Mononuclear cell (primary cell): ENCODE results near the gene ZDHHC22. TPM values are rescaled to one million over a fixed set of nuclear protein-coding genes. Genes with fewer than 3 reads are reported as not detected.

Experiments
- H3K27me3 ChIP-seq: 2 replicates; pipeline ENCODE4 v1.6.0; 2011; ENCODE audit warnings: low read length, control low read depth; ENCODE audit not compliant: insufficient read depth
- H3K4me1 ChIP-seq: 2 replicates; pipeline ENCODE4 v1.5.1; 2011; ENCODE audit warnings: mild to moderate bottlenecking, low read length, control low read depth; ENCODE audit not compliant: insufficient read depth
- H3K4me3 ChIP-seq: 2 replicates; pipeline ENCODE4 v1.5.1; 2011; ENCODE audit warnings: mild to moderate bottlenecking, low read length, moderate library complexity
- H3K9me3 ChIP-seq: 2 replicates; pipeline ENCODE4 v1.5.1; 2011; ENCODE audit warnings: low read depth, mild to moderate bottlenecking, control low read depth, low read length
- total RNA-seq: library from RNA; depleted of rRNA; stranded (reverse); fragments of >200 nt; gene quantifications from one replicate; pipeline ENCODE4 v1.2.3, GENCODE V29; 2012

The ZDHHC22 gene
- total RNA-seq, 1 donor, result not detected

DNA sequence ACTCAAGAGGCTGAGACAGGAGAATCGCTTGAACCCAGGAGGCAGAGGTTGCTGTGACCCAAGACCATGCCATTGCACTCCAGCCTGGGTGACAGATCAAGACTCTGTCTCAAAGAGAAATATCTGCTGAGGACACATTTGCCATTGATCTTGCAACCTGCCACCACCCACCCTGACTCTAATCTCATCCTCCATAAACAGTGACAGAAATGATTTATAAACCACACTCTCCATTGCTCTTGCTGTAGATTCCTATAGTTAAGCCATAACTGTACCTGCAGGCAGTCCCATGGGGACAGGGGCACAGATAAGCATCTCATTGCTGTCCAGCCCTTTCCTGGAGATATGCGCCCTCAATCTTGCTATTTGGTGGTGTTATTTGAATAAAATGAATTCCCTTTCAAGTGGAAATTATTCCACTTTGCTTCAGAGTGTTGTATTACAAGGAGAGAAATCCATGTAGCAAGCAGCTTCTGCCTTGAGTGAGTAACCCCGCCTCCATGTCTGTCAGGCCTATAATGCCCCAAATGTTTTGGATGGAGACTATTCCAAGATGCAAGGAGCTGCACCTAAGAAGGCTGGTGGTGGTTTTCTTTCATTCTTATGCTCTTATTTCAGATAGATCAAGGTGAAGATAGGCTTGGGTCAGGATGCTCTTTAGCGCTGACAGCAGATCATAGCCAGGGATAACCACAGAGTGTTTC, 3.0 kb upstream of the ZDHHC22 start:
- Histone ChIP-seq H3K4me1 (peaks cover 5% of the 10 kb centered on the region), H3K27me3 (peaks cover 64% of the 10 kb centered on the region), H3K4me3 (no peak overlapping the region), H3K9me3 (no peaks in the 10 kb centered on the region)

DNA sequence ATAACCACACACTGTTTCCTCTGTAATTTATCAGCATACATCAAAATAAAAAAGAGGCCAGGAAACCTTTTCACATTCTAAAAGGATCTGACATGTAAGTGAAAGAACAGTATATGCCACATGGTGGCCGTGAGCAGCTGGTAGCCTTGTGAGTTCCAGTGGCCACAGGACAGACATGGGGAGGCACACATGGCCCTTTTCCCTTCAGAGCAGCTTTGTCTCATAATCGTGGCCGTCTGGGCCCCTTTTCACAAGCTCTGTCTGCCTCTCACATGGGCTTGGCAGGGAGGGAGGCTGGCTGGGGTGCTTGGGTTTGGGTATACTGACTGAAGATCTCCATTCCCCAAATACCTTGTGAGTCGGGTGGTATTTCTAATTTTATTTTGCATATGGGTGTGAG, 1.5 kb upstream of the ZDHHC22 start:
- H3K4me1 ChIP-seq, result peaks cover 5% of the 10 kb centered on the region
- H3K9me3 ChIP-seq, result no peaks in the 10 kb centered on the region
- no peak overlapping the region for H3K4me3 ChIP-seq
- H3K27me3 ChIP-seq, result peaks cover 78% of the 10 kb centered on the region

DNA sequence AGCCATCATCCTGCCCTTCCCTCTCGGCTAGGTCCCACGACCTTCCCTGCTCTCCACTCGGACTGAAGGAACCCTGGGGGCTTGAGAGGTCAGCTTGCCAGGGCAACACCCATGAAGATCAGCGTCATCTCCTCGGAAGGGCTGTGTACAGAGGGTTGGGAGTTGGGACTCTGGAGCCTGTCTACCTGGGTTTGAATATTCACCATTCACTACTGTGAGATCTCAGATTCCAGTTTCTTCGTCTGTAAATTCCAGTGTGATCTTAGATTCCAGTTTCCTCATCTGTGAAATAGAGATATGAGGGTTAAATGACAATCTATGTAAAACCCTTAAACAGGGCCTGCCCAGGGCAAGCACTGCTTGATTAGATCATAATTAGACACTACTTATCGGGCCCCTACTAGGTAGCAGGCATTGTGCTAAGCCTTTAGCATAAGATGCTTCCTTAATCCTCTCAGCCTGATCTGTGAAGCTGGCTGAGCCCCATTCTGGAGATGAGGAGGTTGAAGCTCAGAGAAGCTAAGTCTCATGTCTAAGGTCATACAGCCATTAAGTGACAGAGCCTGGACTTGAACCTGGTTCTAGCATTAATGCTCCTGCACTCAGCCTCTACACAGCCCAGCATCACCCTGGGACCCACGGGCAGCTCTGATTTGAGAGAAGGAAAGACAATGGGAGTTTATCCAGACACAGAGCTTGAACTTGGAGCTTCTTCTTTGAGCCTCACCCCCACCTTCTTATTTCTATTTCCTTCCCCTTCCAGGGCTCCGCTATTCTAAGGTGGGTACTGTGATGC, 612 bp upstream of the ZDHHC22 start:
- peaks cover 81% of the 10 kb centered on the region for H3K27me3 ChIP-seq
- H3K9me3 ChIP-seq, result no peaks in the 10 kb centered on the region
- H3K4me1 ChIP-seq, result peaks cover 5% of the 10 kb centered on the region
- H3K4me3 ChIP-seq, result no peak overlapping the region

DNA sequence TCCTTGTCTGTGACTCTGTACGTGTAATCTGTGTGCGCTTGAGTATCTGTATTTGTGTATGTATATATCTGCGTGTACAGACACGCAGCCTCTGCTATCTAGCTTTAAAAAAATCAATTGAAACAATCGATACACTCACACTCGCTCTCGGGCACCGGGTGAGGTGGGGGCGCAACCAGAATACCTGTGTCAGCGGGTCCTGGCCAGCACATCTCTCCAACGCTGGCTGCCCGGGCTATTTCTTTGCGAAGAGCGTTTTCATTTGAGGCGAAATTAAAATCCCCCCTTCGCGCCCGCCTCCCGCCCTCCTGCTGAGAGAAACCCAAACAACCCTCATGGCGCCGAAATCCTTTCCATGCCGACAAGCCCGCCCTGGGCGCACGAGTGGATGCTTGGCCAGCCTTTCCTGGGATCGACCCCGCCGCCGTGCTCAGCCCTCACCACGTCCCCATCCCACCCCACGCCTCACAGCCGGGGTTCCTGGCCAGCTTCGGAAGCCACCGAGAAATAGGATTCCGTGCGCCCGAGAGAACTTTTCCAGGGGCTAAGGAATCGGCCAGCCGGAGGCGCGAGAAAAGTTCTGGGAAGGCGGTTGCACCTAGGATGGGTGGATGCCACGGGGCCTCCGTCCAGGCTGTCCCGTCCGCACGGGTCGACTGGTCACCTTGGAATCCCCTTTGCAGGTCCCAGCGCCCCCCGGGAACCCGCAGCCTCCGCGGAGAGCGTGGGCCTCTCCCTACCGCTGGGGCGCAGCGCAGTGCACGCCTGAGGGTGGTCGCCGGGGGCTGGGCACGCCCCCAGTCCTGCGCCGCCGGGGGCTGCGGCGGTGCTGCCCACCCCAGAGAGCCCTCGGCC, 1.0 kb downstream of the ZDHHC22 start:
- Histone ChIP-seq H3K27me3 (peaks cover 75% of the 10 kb centered on the region), H3K4me1 (peaks cover 5% of the 10 kb centered on the region), H3K4me3 (no peak overlapping the region), H3K9me3 (no peaks in the 10 kb centered on the region)

DNA sequence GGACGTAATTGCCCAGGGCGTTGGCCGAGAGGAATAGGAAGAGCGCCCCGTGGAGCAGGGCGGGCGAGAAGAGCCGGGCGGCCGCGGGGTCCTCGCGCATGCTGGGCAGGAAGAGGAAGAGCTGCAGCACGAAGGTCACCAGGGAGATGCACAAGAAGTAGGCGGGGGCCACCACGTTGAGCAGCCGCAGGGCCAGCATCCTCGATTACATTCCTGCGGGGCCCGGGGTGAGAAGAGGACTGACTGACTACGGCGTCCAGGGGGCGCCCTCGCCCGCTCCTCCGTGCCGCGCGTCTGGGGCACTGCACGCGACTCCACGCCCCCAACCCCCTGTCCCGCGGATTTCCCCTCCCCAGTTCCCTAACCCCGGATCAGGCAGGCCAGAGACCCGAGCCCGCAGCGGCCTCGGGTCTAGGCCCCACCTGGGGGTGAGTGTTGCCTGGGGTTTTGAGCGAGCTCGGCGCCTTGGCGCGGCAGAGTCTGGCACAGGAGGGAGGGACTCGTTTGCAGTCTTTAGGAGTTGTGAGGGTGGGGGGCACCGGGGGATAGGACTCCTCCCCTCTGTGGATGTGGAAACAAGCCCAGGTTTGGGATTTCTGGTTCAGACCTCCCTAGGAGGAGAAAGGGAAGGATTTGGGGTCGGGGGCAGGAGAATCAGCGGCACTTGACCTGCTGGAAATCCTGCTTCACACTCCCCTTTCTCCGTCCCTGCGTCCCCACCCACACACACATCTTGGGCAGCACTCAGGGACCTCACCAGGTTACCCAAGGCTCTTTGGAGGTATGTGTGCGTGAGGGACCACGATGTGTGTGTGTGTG, 1.8 kb downstream of the ZDHHC22 start:
- Histone ChIP-seq H3K4me3 (no peak overlapping the region), H3K27me3 (peaks cover 69% of the 10 kb centered on the region), H3K9me3 (no peaks in the 10 kb centered on the region), H3K4me1 (peaks cover 5% of the 10 kb centered on the region)

DNA sequence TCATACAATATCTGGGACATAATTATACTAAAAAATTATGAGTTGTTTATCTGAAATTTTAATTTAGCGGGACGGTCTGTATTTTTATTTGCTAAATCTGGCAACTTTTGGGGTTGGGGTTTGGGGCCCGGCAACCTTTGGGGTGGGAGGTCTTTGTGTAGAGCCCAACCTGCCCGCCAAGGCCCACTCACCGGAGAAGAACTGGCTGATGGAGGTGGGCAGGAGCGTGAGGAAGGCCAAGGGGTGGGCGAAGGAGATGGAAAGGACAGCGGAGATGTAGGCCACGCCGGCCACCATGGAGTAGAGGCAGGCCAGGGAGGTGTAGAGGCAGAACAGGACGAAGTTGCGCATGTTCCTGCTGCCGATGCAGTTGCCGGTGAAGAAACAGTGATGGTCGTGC, 2.6 kb downstream of the ZDHHC22 start:
- peaks cover 5% of the 10 kb centered on the region for H3K4me1 ChIP-seq
- H3K4me3 ChIP-seq, result no peak overlapping the region
- peaks cover 69% of the 10 kb centered on the region for H3K27me3 ChIP-seq
- no peaks in the 10 kb centered on the region for H3K9me3 ChIP-seq

DNA sequence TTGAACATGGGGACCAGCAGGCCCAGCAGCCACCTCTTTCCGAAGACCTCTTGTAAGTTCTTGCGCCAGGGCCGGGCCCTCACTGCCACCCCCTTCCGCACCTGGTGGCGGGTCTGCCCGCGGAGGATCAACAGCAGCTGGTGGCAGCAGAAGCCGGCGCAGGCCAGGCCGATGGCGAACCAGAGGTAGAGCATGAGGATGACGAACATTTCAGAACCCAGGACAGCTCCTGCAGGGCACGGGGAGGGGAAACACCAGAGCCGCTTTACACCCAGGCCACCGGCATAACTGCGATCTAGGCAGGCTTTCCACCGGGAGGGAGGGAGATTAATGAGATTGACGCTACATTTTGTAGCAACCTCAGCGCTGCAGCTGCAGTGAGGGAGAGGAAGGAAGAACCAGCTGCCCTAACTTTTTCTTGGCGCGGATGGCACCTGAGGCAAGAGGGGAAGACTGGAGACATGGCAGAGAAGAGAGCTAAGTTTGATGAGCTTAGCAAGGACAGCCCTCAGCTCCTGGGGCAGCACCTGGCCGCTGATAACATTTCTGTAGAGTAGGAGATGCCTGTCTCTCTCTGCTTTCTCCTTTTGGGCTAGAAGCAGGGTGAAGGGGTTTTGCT, 7.8 kb downstream of the ZDHHC22 start:
- Histone ChIP-seq H3K9me3 (no peaks in the 10 kb centered on the region), H3K4me1 (no peaks in the 10 kb centered on the region), H3K4me3 (no peak overlapping the region), H3K27me3 (peaks cover 30% of the 10 kb centered on the region)

DNA sequence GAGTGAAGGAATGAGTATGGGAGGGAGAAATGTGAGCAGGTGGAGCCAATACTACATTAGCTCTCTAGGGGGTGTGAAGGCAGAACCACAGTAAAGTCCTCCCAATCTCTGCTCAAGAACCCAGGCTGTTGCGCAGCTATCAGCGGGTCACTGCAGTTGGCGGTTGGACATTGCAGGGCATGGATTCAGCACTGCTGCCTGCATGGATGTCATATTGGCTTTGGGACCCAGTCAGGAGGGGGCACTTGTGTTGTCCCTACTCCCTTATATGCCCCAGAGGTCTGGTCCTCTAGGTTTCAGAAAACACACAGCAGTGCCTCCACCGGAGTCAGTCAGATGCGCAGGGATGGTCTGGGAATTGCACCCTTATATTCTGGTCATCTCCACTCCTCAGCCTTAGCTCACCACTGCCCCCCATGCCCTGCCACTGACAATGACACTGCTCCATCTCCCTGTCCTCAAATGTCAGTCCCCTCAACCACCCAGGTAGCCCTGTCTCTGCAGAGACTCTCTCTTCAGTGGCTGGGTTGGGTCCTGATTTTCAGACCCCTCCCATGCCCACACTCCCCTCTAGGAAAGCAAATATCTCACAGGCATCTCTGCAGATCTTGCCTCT, 9.6 kb downstream of the ZDHHC22 start:
- no peaks in the 10 kb centered on the region for H3K4me1 ChIP-seq
- H3K9me3 ChIP-seq, result no peaks in the 10 kb centered on the region
- H3K4me3 ChIP-seq, result no peak overlapping the region
- H3K27me3 ChIP-seq, result peaks cover 20% of the 10 kb centered on the region

DNA sequence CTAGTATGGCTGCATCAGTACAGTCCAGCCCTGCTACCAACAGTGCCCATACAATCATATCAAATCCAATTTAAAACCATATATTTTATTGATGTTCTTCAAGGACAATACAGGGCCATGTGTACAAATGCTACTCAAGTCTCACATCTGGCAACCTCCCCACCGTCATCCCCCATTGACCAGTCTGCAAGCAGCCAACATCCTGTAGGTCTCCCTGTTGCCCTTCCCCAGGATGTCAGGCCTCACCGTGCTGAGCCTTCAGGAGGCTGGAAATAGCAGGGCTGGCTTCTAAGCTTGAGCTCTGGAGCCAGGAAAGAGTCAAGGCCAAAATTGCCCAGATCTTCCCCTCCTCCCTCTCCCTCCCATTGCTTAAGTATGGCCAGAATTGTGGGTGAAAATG, 10.4 kb downstream of the ZDHHC22 start:
- H3K4me1 ChIP-seq, result no peaks in the 10 kb centered on the region
- peaks cover 18% of the 10 kb centered on the region for H3K27me3 ChIP-seq
- no peak overlapping the region for H3K4me3 ChIP-seq
- H3K9me3 ChIP-seq, result no peaks in the 10 kb centered on the region

DNA sequence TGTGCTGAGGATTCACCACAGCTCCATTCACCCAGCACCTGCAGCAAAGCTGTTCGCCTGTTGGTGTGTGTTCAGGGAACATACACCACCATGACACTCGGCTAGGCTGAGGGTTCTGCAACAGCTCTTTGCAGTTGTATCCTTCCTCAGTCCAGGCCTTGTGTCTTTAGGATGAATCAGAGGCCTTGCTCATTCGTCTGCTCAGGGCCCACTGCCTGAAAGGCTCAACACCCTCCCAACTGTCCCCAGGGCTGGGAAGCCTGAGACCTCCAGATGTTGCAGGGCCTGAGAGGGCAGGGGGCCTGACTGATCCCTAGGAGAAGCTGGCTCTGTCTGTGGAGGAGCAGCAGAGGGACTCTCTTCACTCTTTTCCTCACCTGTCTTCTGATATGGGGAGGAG, 11.2 kb downstream of the ZDHHC22 start:
- peaks cover 2% of the 10 kb centered on the region for H3K4me1 ChIP-seq
- no peak overlapping the region for H3K4me3 ChIP-seq
- H3K27me3 ChIP-seq, result peaks cover 24% of the 10 kb centered on the region
- H3K9me3 ChIP-seq, result no peaks in the 10 kb centered on the region

DNA sequence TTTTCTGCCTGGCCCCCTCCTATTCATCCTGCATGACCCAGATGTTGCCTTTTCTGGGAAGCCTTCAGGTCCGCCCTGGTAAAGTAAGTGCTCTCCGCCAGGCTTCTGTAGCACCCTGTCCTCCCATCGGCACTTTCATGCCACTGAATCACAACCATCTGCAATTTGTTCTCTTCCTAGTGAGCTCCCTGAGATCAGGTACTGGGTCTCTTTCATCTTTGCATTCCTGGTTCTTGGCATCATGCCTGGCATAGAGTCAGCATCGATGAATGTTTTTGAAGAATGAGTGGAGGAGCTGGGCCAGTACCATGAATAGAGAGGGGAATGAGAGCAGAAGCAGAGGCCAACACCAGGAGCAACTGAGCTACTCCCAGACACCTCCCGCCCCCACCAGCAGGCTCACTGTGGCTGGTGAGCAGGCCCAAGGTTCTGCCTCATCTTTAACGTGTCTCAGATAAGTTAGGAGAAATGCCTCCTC, 13.1 kb downstream of the ZDHHC22 start:
- Histone ChIP-seq H3K4me3 (no peak overlapping the region), H3K27me3 (peaks cover 28% of the 10 kb centered on the region), H3K4me1 (peaks cover 20% of the 10 kb centered on the region), H3K9me3 (no peaks in the 10 kb centered on the region)

DNA sequence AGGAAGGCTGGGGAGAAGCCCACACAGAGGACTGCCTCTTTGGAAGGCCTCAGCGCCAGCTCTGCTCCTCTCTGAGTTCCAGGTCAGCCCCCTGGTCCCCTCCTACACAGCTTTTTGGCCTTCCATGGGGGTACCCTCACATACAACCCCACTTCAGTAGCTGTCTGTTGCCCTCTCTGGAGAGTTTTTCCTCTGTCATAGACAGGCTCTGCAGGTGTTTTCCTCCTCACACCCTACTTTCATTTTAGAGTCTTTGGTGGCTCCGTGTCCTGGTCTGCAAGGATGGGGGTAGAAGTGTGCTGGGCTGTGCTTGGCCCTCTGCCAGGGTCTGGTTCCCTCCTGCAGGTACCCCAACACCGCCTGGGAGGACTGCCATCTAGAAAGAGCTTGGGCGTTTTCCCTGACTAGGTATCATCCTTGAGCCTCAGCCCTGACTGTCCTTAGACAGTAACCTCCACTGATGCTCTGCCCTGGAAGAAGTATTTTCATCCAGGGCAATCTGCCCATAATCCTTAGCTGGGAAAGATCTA, 15.1 kb downstream of the ZDHHC22 start:
- Histone ChIP-seq H3K4me3 (no peak overlapping the region), H3K4me1 (peaks cover 38% of the 10 kb centered on the region), H3K9me3 (no peaks in the 10 kb centered on the region), H3K27me3 (peaks cover 28% of the 10 kb centered on the region)

DNA sequence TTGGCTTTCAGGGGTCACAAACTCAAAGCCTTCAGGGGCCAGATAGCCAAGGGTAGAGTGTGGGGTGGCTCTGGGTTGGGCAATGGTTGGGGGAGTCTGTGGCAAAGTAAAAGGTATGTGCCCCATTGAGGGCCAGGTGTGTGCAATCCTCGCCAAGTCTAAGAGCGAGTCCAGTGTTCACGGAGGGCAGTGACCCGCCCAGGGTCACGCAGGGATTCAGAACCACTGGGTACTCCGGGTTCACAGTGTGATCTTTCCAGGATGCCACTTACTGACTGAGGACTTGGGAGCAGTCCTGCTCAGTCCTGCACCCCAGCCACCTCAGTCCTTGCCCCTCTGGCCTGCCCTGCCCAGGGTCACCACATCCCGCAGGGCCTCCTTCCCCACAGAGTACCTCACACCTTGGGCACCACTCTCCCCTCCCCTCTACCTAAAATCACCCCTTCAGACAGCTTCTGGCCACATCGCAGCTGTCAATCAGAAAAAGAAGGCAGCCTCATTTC, 15.7 kb downstream of the ZDHHC22 start:
- H3K4me3 ChIP-seq, result no peak overlapping the region
- H3K27me3 ChIP-seq, result peaks cover 28% of the 10 kb centered on the region

More for the DNA sequence above, 15.7 kb downstream of the ZDHHC22 start:
- Histone ChIP-seq H3K9me3 (no peaks in the 10 kb centered on the region), H3K4me1 (peaks cover 45% of the 10 kb centered on the region)
